Astrocyte (in vitro differentiated cells and primary cell): ENCODE results near the gene SRCAP. TPM values are rescaled to one million over a fixed set of nuclear protein-coding genes. Genes with fewer than 3 reads are reported as not detected.

Experiments
- DNase-seq: peaks from one replicate; pipeline ENCODE4 v3.0.0-alpha.2; 2010; ENCODE audit warnings: low read depth
- FAIRE-seq: peaks from 2 replicates; lab custom pipeline; 2011; peaks lifted over from hg19 to GRCh38; lab: Jason Lieb, UNC
- H2AFZ ChIP-seq: 2 replicates; pipeline ENCODE4 v1.6.0; 2012; ENCODE audit warnings: low read depth, low read length, inconsistent platforms
- H3K27ac ChIP-seq: 2 replicates; pipeline ENCODE4 v1.5.1; 2011; ENCODE audit warnings: low read depth, low read length, inconsistent platforms
- H3K27me3 ChIP-seq: 2 replicates; pipeline ENCODE4 v1.6.0; 2011; ENCODE audit warnings: low read length, inconsistent platforms; ENCODE audit not compliant: insufficient read depth
- H3K36me3 ChIP-seq: 2 replicates; pipeline ENCODE4 v1.5.1; 2011; ENCODE audit warnings: low read length, inconsistent platforms; ENCODE audit not compliant: insufficient read depth
- H3K4me1 ChIP-seq: 2 replicates; pipeline ENCODE4 v1.5.1; 2011; ENCODE audit warnings: low read length, inconsistent platforms; ENCODE audit not compliant: insufficient read depth
- H3K4me2 ChIP-seq: 2 replicates; pipeline ENCODE4 v1.6.0; 2012; ENCODE audit warnings: low read length, inconsistent platforms
- H3K4me3 ChIP-seq: 2 replicates; pipeline ENCODE4 v1.5.1; 2011; ENCODE audit warnings: low read depth, mild to moderate bottlenecking, low read length, inconsistent platforms; ENCODE audit not compliant: insufficient read depth
- H3K79me2 ChIP-seq: 2 replicates; pipeline ENCODE4 v1.6.0; 2012; ENCODE audit warnings: mild to moderate bottlenecking, low read length, inconsistent platforms; ENCODE audit not compliant: insufficient read depth
- H3K9ac ChIP-seq: 2 replicates; pipeline ENCODE4 v1.6.0; 2012; ENCODE audit warnings: mild to moderate bottlenecking, low read length, inconsistent platforms
- H3K9me3 ChIP-seq: 2 replicates; pipeline ENCODE4 v1.5.1; 2012; ENCODE audit warnings: low read depth, mild to moderate bottlenecking, low read length, inconsistent platforms; ENCODE audit not compliant: insufficient read depth
- H4K20me1 ChIP-seq: 2 replicates; pipeline ENCODE4 v1.6.0; 2012; ENCODE audit warnings: low read length, inconsistent platforms; ENCODE audit not compliant: insufficient read depth
- H3K27ac Mint-ChIP-seq: one replicate; pipeline ENCODE4 v1.8.0; 2021; ENCODE audit warnings: mild to moderate bottlenecking, mixed read lengths; ENCODE audit not compliant: unreplicated experiment
- H3K27me3 Mint-ChIP-seq: one replicate; pipeline ENCODE4 v1.8.0; 2021; ENCODE audit warnings: low read depth, mixed read lengths; ENCODE audit not compliant: unreplicated experiment
- H3K36me3 Mint-ChIP-seq: one replicate; pipeline ENCODE4 v1.8.0; 2021; ENCODE audit warnings: low read depth, mixed read lengths; ENCODE audit not compliant: unreplicated experiment
- H3K4me1 Mint-ChIP-seq: one replicate; pipeline ENCODE4 v1.8.0; 2021; ENCODE audit warnings: low read depth, mixed read lengths; ENCODE audit not compliant: unreplicated experiment
- H3K4me3 Mint-ChIP-seq: one replicate; pipeline ENCODE4 v1.8.0; 2021; ENCODE audit warnings: mild to moderate bottlenecking, moderate library complexity, mixed read lengths; ENCODE audit not compliant: unreplicated experiment
- H3K9me3 Mint-ChIP-seq: one replicate; pipeline ENCODE4 v1.8.0; 2021; ENCODE audit warnings: mild to moderate bottlenecking, mixed read lengths; ENCODE audit not compliant: unreplicated experiment
- CTCF ChIP-seq: IDR thresholded peaks from 2 replicates; pipeline ENCODE4 v1.5.1; 2011; ENCODE audit warnings: low read depth, mild to moderate bottlenecking, inconsistent platforms, low read length, moderate library complexity; ENCODE audit not compliant: insufficient read depth
- EZH2 ChIP-seq: IDR thresholded peaks from 2 replicates; pipeline ENCODE4 v1.6.1; 2012; ENCODE audit warnings: mild to moderate bottlenecking, low read length, inconsistent platforms; ENCODE audit not compliant: insufficient read depth
- total RNA-seq: library from RNA; stranded (reverse); gene quantifications from 2 replicates; pipeline ENCODE4 v1.2.1, GENCODE V29; 2021

The SRCAP gene
- total RNA-seq, 1 donor from 2014 or later, result 50.4 TPM

- no peak for FAIRE-seq
- H3K4me3 Mint-ChIP-seq, result no peak overlapping the region
- Histone ChIP-seq H3K27me3 (no peaks in the 10 kb centered on the region), H3K4me3 (no peak overlapping the region), H3K4me2 (no peak overlapping the region), H3K9me3 (no peaks in the 10 kb centered on the region), H3K36me3 (peaks cover 65% of the 10 kb centered on the region), H3K9ac (no peak overlapping the region), H2AFZ (no peak overlapping the region), H3K79me2 (peaks cover 18% of the 10 kb centered on the region), H3K27ac (no peak overlapping the region), H3K4me1 (no peaks in the 10 kb centered on the region), H4K20me1 (peaks cover 57% of the 10 kb centered on the region)
- peaks cover 3% of the 10 kb centered on the region for H3K4me1 Mint-ChIP-seq
- no peak overlapping the region for H3K27ac Mint-ChIP-seq
- peaks cover 29% of the 10 kb centered on the region for H3K36me3 Mint-ChIP-seq
- no peak for DNase-seq
- no peak for TF ChIP-seq CTCF
- no peak for TF ChIP-seq EZH2
- no peaks in the 10 kb centered on the region for H3K27me3 Mint-ChIP-seq
- no peaks in the 10 kb centered on the region for H3K9me3 Mint-ChIP-seq
Measured at GRCh38 chr16:30769379-30770089, 70.6 kb downstream of the SRCAP start.

GRCh38 chr16:30771726-30772125, 72.8 kb downstream of the SRCAP start:
- peaks cover 27% of the 10 kb centered on the region for H3K36me3 Mint-ChIP-seq
- Histone ChIP-seq H3K27me3 (no peaks in the 10 kb centered on the region), H3K9me3 (no peaks in the 10 kb centered on the region), H4K20me1 (peaks cover 40% of the 10 kb centered on the region), H3K36me3 (peaks cover 44% of the 10 kb centered on the region), H3K27ac (no peak overlapping the region), H3K4me1 (peaks cover 13% of the 10 kb centered on the region), H3K79me2 (peaks cover 9% of the 10 kb centered on the region), H3K4me2 (no peak overlapping the region), H2AFZ (no peak overlapping the region), H3K9ac (no peak overlapping the region), H3K4me3 (no peak overlapping the region)
- H3K27me3 Mint-ChIP-seq, result no peaks in the 10 kb centered on the region
- FAIRE-seq (no peak), DNase-seq (no peak)
- H3K27ac Mint-ChIP-seq, result no peak overlapping the region
- H3K4me3 Mint-ChIP-seq, result no peak overlapping the region
- peaks cover 3% of the 10 kb centered on the region for H3K4me1 Mint-ChIP-seq
- no peaks in the 10 kb centered on the region for H3K9me3 Mint-ChIP-seq
- TF ChIP-seq EZH2 (no peak), CTCF (no peak)

- peaks cover 26% of the 10 kb centered on the region for H3K36me3 ChIP-seq
- no peak overlapping the region for H3K9ac ChIP-seq
- H3K27ac ChIP-seq, result no peak overlapping the region
- TF ChIP-seq CTCF (no peak), EZH2 (no peak)
- Mint-ChIP-seq H3K4me3 (no peak overlapping the region), H3K27me3 (no peaks in the 10 kb centered on the region), H3K27ac (peak overlapping the region; percentile 34), H3K4me1 (peaks cover 7% of the 10 kb centered on the region), H3K9me3 (no peaks in the 10 kb centered on the region), H3K36me3 (peaks cover 21% of the 10 kb centered on the region)
- H4K20me1 ChIP-seq, result peaks cover 27% of the 10 kb centered on the region
- FAIRE-seq (no peak), DNase-seq (no peak)
- H3K4me1 ChIP-seq, result peaks cover 15% of the 10 kb centered on the region
- no peak overlapping the region for H3K4me2 ChIP-seq
- H3K9me3 ChIP-seq, result no peaks in the 10 kb centered on the region
- H3K27me3 ChIP-seq, result no peaks in the 10 kb centered on the region
- no peak overlapping the region for H2AFZ ChIP-seq
- H3K4me3 ChIP-seq, result no peak overlapping the region
- peaks cover 8% of the 10 kb centered on the region for H3K79me2 ChIP-seq
Measured at GRCh38 chr16:30773826-30774225, 74.9 kb downstream of the SRCAP start.
